SU-DHL-6 (cell line): ENCODE data around the gene PLXDC2.

Experiments
- H2AFZ ChIP-seq: fragments of 200-600 bp; sonication (generic); 2 replicates; pipeline ENCODE4 v1.6.1; 2014; ENCODE audit warnings: low read depth, mild to moderate bottlenecking, moderate library complexity, mixed read lengths, antibody characterized with exemption, low read length; ENCODE audit not compliant: severe bottlenecking
- H3F3A ChIP-seq: fragments of 200-600 bp; shearing (Covaris generic); 2 replicates; pipeline ENCODE4 v1.6.0; 2016; ENCODE audit warnings: antibody characterized with exemption, mild to moderate bottlenecking; ENCODE audit not compliant: insufficient read depth
- H3K27ac ChIP-seq: fragments of 200-600 bp; sonication (generic); 2 replicates; pipeline ENCODE4 v1.5.1; 2016; ENCODE audit warnings: low read depth, mild to moderate bottlenecking, low read length, moderate library complexity, mixed read lengths
- H3K27me3 ChIP-seq: fragments of 200-600 bp; sonication (generic), shearing (Covaris generic); 2 replicates; pipeline ENCODE4 v1.6.0; 2014; ENCODE audit warnings: mild to moderate bottlenecking, low read length
- H3K36me3 ChIP-seq: fragments of 200-600 bp; sonication (generic); 2 replicates; pipeline ENCODE4 v1.6.1; 2014; ENCODE audit warnings: mild to moderate bottlenecking, low read length, mixed read lengths
- H3K4me2 ChIP-seq: fragments of 300-600, 200-600 bp; shearing (Covaris generic), sonication (generic); 2 replicates; pipeline ENCODE4 v1.6.0; 2014; ENCODE audit warnings: low read length, low read depth, mild to moderate bottlenecking; ENCODE audit not compliant: poor library complexity, severe bottlenecking
- H3K4me3 ChIP-seq: fragments of 200-600 bp; sonication (generic); 2 replicates; pipeline ENCODE4 v1.5.1; 2014; ENCODE audit warnings: antibody characterized with exemption, low read length, mild to moderate bottlenecking, mixed read lengths; ENCODE audit not compliant: insufficient read depth, poor library complexity, severe bottlenecking
- H3K79me2 ChIP-seq: fragments of 200-600 bp; sonication (generic); 2 replicates; pipeline ENCODE4 v1.6.1; 2014; ENCODE audit warnings: mild to moderate bottlenecking, low read length, moderate library complexity; ENCODE audit not compliant: insufficient read depth
- H3K9ac ChIP-seq: fragments of 200-600 bp; sonication (generic); 2 replicates; pipeline ENCODE4 v1.7.0; 2014; ENCODE audit warnings: mild to moderate bottlenecking, low read length
- H3K9me2 ChIP-seq: fragments of 200-600 bp; sonication (generic); replicated peaks from 2 replicates; pipeline ENCODE4 v1.6.1; 2014; ENCODE audit warnings: low read length; ENCODE audit not compliant: insufficient read depth
- H3K9me3 ChIP-seq: fragments of 200-600 bp; sonication (generic); 2 replicates; pipeline ENCODE4 v1.6.1; 2014; ENCODE audit warnings: low read length, mixed read lengths; ENCODE audit not compliant: insufficient read depth
- H4K20me1 ChIP-seq: fragments of 200-600 bp; sonication (generic); 2 replicates; pipeline ENCODE4 v1.6.1; 2014; ENCODE audit warnings: low read depth, mild to moderate bottlenecking, antibody characterized with exemption, low read length, moderate library complexity, mixed read lengths
- CTCF ChIP-seq: fragments of 200-600 bp; sonication (generic); IDR thresholded peaks from one replicate; pipeline ENCODE4 v1.5.1; 2017; ENCODE audit warnings: antibody characterized with exemption, mild to moderate bottlenecking, low read length, moderate library complexity; ENCODE audit not compliant: insufficient read depth, poor library complexity, severe bottlenecking
- EZH2phosphoT487 ChIP-seq: fragments of 200-600 bp; sonication (generic), shearing (Covaris generic); conservative IDR thresholded peaks from 2 replicates; pipeline ENCODE4 v1.6.1; 2018; ENCODE audit warnings: mild to moderate bottlenecking, antibody characterized with exemption, low read length, moderate library complexity, mixed read lengths

The PLXDC2 gene

GRCh38 chr10:19775296-19775695, 40.9 kb upstream of the PLXDC2 start:
- no peaks in the 10 kb centered on the region for H3K79me2 ChIP-seq
- no peaks in the 10 kb centered on the region for H3K9me3 ChIP-seq
- no peaks in the 10 kb centered on the region for H3K36me3 ChIP-seq
- H3K4me2 ChIP-seq: no peak overlapping the region
- no peak overlapping the region for H3K27ac ChIP-seq
- H3F3A ChIP-seq: no peaks in the 10 kb centered on the region
- H3K9ac ChIP-seq: no peak overlapping the region
- H3K27me3 ChIP-seq: no peaks in the 10 kb centered on the region
- H3K4me3 ChIP-seq: no peak overlapping the region
- H4K20me1 ChIP-seq: no peaks in the 10 kb centered on the region
- no peak overlapping the region for H2AFZ ChIP-seq
- TF ChIP-seq CTCF (no peak), EZH2phosphoT487 (no peak)
- H3K9me2 ChIP-seq: no peaks in the 10 kb centered on the region

GRCh38 chr10:19777806-19778205, 38.4 kb upstream of the PLXDC2 start:
- no peaks in the 10 kb centered on the region for H3K27me3 ChIP-seq
- no peaks in the 10 kb centered on the region for H4K20me1 ChIP-seq
- H3K4me3 ChIP-seq: no peak overlapping the region
- H2AFZ ChIP-seq: no peak overlapping the region
- TF ChIP-seq EZH2phosphoT487: no peak
- no peak for TF ChIP-seq CTCF
- no peaks in the 10 kb centered on the region for H3F3A ChIP-seq
- no peaks in the 10 kb centered on the region for H3K79me2 ChIP-seq
- H3K9ac ChIP-seq: no peak overlapping the region
- no peak overlapping the region for H3K4me2 ChIP-seq
- H3K9me3 ChIP-seq: no peaks in the 10 kb centered on the region
- H3K27ac ChIP-seq: no peak overlapping the region
- no peaks in the 10 kb centered on the region for H3K9me2 ChIP-seq
- H3K36me3 ChIP-seq: no peaks in the 10 kb centered on the region

DNA sequence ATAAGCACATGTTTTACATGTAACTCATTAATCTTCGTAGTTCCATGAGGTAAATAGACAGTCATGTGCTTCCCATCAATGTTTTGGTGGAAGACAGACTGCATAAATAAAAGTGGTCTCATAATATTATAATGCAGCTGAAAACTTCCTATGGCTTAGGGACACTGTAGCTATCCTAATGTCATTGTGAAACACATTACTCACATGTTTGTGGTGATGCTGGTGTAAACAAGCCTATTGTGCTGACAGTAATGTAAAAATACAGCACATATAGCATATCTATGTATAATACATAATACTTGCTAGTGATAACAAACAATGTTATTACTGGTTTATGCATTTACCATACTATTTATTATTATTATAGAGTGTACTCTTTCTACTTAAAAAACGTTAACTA, 37.2 kb upstream of the PLXDC2 start:
- Histone ChIP-seq H3K4me3 (no peak overlapping the region), H2AFZ (no peak overlapping the region), H3K36me3 (no peaks in the 10 kb centered on the region), H3K9ac (no peak overlapping the region), H3K4me2 (no peak overlapping the region), H3K27ac (no peak overlapping the region), H3K9me3 (no peaks in the 10 kb centered on the region), H3K27me3 (no peaks in the 10 kb centered on the region), H3K79me2 (no peaks in the 10 kb centered on the region), H3F3A (no peaks in the 10 kb centered on the region), H4K20me1 (no peaks in the 10 kb centered on the region), H3K9me2 (no peaks in the 10 kb centered on the region)
- TF ChIP-seq EZH2phosphoT487: no peak
- no peak for TF ChIP-seq CTCF

DNA sequence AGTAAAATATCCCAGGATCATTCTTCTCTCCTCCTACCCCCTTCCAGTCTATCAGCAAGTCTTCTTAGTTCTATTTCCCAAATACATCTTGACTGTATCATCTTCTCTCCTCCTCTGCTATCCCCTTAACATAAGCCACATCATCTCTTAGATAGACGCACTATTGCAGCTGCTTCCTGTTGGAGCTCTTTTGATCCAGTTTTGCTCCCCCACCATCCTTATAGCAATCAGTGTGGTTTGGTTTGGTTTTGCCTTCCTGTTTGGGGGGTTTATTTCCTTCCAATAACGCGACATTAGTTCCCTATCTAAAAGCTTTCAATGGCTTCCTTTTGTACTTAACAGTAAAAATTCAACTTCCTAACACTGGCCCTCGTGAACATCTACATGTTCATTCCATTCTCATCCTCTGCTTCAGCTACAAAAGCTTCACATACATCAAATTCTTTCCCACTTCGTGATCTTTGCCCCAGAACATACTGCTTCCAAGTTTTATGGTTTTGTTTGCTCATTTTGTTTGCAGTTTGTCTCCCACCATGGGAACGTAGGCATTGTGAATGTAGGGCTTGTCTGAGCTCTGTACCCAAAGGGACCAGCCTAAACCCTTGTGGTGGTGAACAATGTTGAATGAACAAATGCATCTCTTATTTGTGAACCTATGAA, 33.7 kb upstream of the PLXDC2 start:
- Histone ChIP-seq H2AFZ (no peak overlapping the region), H3K9ac (no peak overlapping the region), H3K9me2 (no peaks in the 10 kb centered on the region), H4K20me1 (no peaks in the 10 kb centered on the region), H3K4me2 (no peak overlapping the region), H3K9me3 (no peaks in the 10 kb centered on the region), H3K36me3 (no peaks in the 10 kb centered on the region), H3F3A (no peaks in the 10 kb centered on the region), H3K27me3 (no peaks in the 10 kb centered on the region), H3K4me3 (no peak overlapping the region), H3K27ac (no peak overlapping the region), H3K79me2 (no peaks in the 10 kb centered on the region)
- TF ChIP-seq EZH2phosphoT487: no peak
- TF ChIP-seq CTCF: no peak
